Endothelial cell of umbilical vein (primary cell): Measurements from ENCODE around the gene SLC17A9. TPM values are rescaled to one million over a fixed set of nuclear protein-coding genes. Genes with fewer than 3 reads are reported as not detected.

ENCODE experiments used
- BruUV-seq: library from RNA; stranded (reverse); fragments of 400-500 nt; replicated peaks from 2 replicates; lab custom pipeline; 2021; lab: Mats Ljungman, UMichigan
- CTCF ChIA-PET: fragments of 300-600, 350-600 bp; sonication (Branson Sonifier 250); formaldehyde crosslinking; loops from one replicate; lab custom pipeline; 2021; ENCODE audit warnings: antibody characterized with exemption, inconsistent platforms; lab: Charles Lee
- POLR2A ChIA-PET: fragments of 300-600, 350-600 bp; sonication (Branson Sonifier 250); formaldehyde crosslinking; loops from one replicate; lab custom pipeline; 2021; ENCODE audit warnings: antibody characterized with exemption, inconsistent platforms; lab: Charles Lee
- DNase-seq: peaks from one replicate; pipeline ENCODE4 v3.0.0-alpha.2; 2011; ENCODE audit warnings: low read depth, low spot score
- FAIRE-seq: peaks from 2 replicates; lab custom pipeline; 2011; peaks lifted over from hg19 to GRCh38; lab: Jason Lieb, UNC
- H2AFZ ChIP-seq: 2 replicates; pipeline ENCODE4 v1.6.0; 2012; ENCODE audit warnings: low read depth, low read length, control low read depth, inconsistent platforms
- H3K27ac ChIP-seq: 2 replicates; pipeline ENCODE4 v1.5.1; 2011; ENCODE audit warnings: low read depth, mild to moderate bottlenecking, control low read depth, low read length, moderate library complexity; ENCODE audit not compliant: insufficient read depth
- H3K27me3 ChIP-seq, 2 experiments: 2 replicates each; pipeline versions ENCODE4 v1.6.0 to v1.6.1; 2011; ENCODE audit warnings: low read length in 2 of 2, mixed read lengths in 1 of 2; ENCODE audit not compliant: control insufficient read depth in 2 of 2, insufficient read depth in 2 of 2
- H3K36me3 ChIP-seq, 2 experiments: 2 replicates in 1 of 2; 3 replicates in 1 of 2; pipeline ENCODE4 v1.5.1; 2011; ENCODE audit warnings: low read length in 2 of 2, mild to moderate bottlenecking in 1 of 2, moderate library complexity in 1 of 2; ENCODE audit not compliant: control insufficient read depth in 2 of 2, insufficient read depth in 2 of 2; ENCODE audit errors: extremely low read depth in 1 of 2
- H3K4me1 ChIP-seq: 3 replicates; pipeline ENCODE4 v1.5.1; 2011; ENCODE audit warnings: mild to moderate bottlenecking, low read length; ENCODE audit not compliant: control insufficient read depth, insufficient read depth; ENCODE audit errors: extremely low read depth
- H3K4me2 ChIP-seq: 2 replicates; pipeline ENCODE4 v1.6.1; 2011; ENCODE audit warnings: low read length, control low read depth, mixed read lengths; ENCODE audit not compliant: insufficient read depth
- H3K4me3 ChIP-seq, 3 experiments: fragments of 200-600 bp in 1 of 3; sonication (generic), shearing (Covaris generic) in 1 of 3; replicated peaks in 1 of 3; 2 replicates each; pipeline ENCODE4 v1.5.1; 2011 to 2016; ENCODE audit warnings: control low read depth in 3 of 3, low read length in 3 of 3, mild to moderate bottlenecking in 2 of 3, inconsistent platforms in 1 of 3, low read depth in 1 of 3, moderate library complexity in 1 of 3; ENCODE audit not compliant: insufficient read depth in 1 of 3
- H3K79me2 ChIP-seq: 2 replicates; pipeline ENCODE4 v1.6.0; 2012; ENCODE audit warnings: low read length, inconsistent platforms; ENCODE audit not compliant: control insufficient read depth, insufficient read depth
- H3K9ac ChIP-seq: replicated peaks from 2 replicates; pipeline ENCODE3; 2011; ENCODE audit warnings: low read length, control low read depth; ENCODE audit not compliant: insufficient read depth; ENCODE audit errors: extremely low read depth
- H3K9me1 ChIP-seq: replicated peaks from 3 replicates; pipeline ENCODE4 v1.6.0; 2011; ENCODE audit warnings: mild to moderate bottlenecking, low read length; ENCODE audit not compliant: control insufficient read depth, insufficient read depth; ENCODE audit errors: extremely low read depth
- H3K9me3 ChIP-seq: replicated peaks from 2 replicates; pipeline ENCODE4 v1.5.1; 2012; ENCODE audit warnings: low read length, inconsistent platforms; ENCODE audit not compliant: control insufficient read depth, insufficient read depth
- H4K20me1 ChIP-seq: replicated peaks from 2 replicates; pipeline ENCODE3; 2011; ENCODE audit warnings: mild to moderate bottlenecking, low read length; ENCODE audit not compliant: control insufficient read depth, insufficient read depth; ENCODE audit errors: extremely low read depth
- EZH2 ChIP-seq: IDR thresholded peaks from 2 replicates; pipeline ENCODE4 v1.6.1; 2012; ENCODE audit warnings: borderline replicate concordance, low read depth, mild to moderate bottlenecking, moderate library complexity, low read length, inconsistent platforms; ENCODE audit not compliant: severe bottlenecking
- GATA2 ChIP-seq: IDR thresholded peaks from 2 replicates; pipeline ENCODE4 v1.7.0; 2011; ENCODE audit warnings: low read depth, mild to moderate bottlenecking, moderate library complexity, mixed read lengths, low read length; ENCODE audit not compliant: insufficient read length, insufficient read depth
- dilution Hi-C: fragments of 300-500 bp; cut with MboI; formaldehyde crosslinking; loops from one replicate; pipeline ENCODE4 v1.15.0; 2019; ENCODE audit warnings: low sequenced_read_pairs; ENCODE audit not compliant: extremely low pct_ligation_motif_present
- intact Hi-C: fragments of 100-400 bp; cut with micrococcal nuclease; formaldehyde crosslinking; loops from one replicate; pipeline ENCODE4 v1.10.0; 2022
- polyA plus RNA-seq, 4 experiments: library from polyadenylated mRNA; depleted of rRNA in 3 of 4; stranded (reverse) in 3 of 4; unstranded in 1 of 4; fragments of >200 nt; gene quantifications; 2 replicates each; pipeline versions ENCODE4 v1.2.1 to v1.2.3, GENCODE V29; 2011 to 2012; ENCODE audit warnings: missing spikeins in 1 of 4
- total RNA-seq: library from RNA; stranded (reverse); gene quantifications from 2 replicates; pipeline ENCODE4 v1.2.3, GENCODE V29; 2021
- TF ChIP-seq, protein P1 (sequence below), 2 donors: IDR thresholded peaks; 1 replicate in 1 of 2; 2 replicates in 1 of 2; pipeline ENCODE4 v1.5.1; 2011; ENCODE audit warnings: low read length in 2 of 2, mild to moderate bottlenecking in 2 of 2, moderate library complexity in 2 of 2, control low read depth in 1 of 2, inconsistent platforms in 1 of 2, low read depth in 1 of 2; ENCODE audit not compliant: insufficient read depth in 1 of 2; ENCODE audit errors: extremely low read depth in 1 of 2

Gene SLC17A9
- total and polyA plus RNA-seq, 2 donors (not counting 3 experiments of a cell fraction or from before 2014, with no cell fraction given) = 38.2 to 44.5 TPM

DNA sequence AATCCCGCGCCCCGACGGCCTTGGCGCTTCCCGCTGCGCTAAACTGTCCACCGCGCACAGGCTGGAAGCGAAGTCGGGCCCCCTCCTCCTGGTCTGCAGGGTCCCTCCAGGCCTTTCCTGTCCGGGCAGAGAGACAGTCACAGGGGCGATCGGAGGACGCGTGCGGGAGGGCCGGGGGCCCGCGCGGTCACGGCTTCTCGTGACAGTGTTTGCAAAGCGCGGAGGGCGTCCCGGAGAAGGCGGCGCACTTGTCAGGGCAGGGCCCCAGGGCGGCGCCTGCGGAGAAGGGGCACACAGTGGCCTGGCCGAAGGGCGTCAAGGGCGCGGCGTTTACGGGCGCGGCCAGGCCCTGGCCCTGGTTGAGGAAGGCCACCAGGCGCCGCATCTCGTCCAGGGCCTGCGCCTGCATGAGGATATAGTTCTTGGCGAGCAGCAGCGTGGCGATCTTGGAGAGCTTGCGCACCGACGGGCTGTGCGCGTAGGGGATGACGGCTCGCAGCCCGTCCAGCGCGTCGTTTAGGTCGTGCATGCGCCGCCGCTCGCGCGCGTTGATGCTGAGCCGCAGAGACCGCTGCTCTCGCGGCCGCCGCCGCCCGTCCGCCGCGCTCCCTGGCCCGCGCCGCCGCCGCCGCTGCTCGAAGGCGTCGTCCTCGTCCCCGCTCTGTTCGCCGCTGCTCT lies 53.5 kb downstream of the SLC17A9 start:
- H3K4me1 ChIP-seq = no peaks in the 10 kb centered on the region
- no peak for TF ChIP-seq GATA2
- peak; percentile 92 for TF ChIP-seq EZH2
- TF ChIP-seq, protein P1, sequence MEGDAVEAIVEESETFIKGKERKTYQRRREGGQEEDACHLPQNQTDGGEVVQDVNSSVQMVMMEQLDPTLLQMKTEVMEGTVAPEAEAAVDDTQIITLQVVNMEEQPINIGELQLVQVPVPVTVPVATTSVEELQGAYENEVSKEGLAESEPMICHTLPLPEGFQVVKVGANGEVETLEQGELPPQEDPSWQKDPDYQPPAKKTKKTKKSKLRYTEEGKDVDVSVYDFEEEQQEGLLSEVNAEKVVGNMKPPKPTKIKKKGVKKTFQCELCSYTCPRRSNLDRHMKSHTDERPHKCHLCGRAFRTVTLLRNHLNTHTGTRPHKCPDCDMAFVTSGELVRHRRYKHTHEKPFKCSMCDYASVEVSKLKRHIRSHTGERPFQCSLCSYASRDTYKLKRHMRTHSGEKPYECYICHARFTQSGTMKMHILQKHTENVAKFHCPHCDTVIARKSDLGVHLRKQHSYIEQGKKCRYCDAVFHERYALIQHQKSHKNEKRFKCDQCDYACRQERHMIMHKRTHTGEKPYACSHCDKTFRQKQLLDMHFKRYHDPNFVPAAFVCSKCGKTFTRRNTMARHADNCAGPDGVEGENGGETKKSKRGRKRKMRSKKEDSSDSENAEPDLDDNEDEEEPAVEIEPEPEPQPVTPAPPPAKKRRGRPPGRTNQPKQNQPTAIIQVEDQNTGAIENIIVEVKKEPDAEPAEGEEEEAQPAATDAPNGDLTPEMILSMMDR (IDR thresholded peaks at IDR 0.05; ENCODE audit: extremely low read depth in 1 of 2, insufficient read depth in 1 of 2, low read depth in 1 of 2, low read length in 2 of 2) = no peak
- peaks cover 59 to 88% of the 10 kb centered on the region in 2 experiments for H3K27me3 ChIP-seq
- ChIA-PET POLR2A (interaction anchor here (1.0 kb wide), 1 partner anchor 33 kb away, joined by 3 read pairs; no protein-coding TSS in a partner anchor), CTCF (interaction anchor here (1.2 kb wide), 1 partner anchor 217 kb away, joined by 3 read pairs; no protein-coding TSS in a partner anchor)
- H3K9ac ChIP-seq = no peak overlapping the region
- FAIRE-seq = no peak
- no peaks in the 10 kb centered on the region for H3K36me3 ChIP-seq
- no peak overlapping the region for H2AFZ ChIP-seq
- no peaks in the 10 kb centered on the region for H3K79me2 ChIP-seq
- no peak overlapping the region for H3K4me2 ChIP-seq
- no peak overlapping the region for H3K4me3 ChIP-seq
- DNase-seq = no peak
- no peaks in the 10 kb centered on the region for H3K9me3 ChIP-seq
- no peaks in the 10 kb centered on the region for H3K9me1 ChIP-seq
- H4K20me1 ChIP-seq = no peaks in the 10 kb centered on the region
- no TSS peak for BruUV-seq
- no peak overlapping the region for H3K27ac ChIP-seq
- intact Hi-C loops (no loop called here), dilution Hi-C loops (no loop called here)
